ENCODE data around the gene FAM200C. TPM values are rescaled to one million over a fixed set of nuclear protein-coding genes. Genes with fewer than 3 reads are reported as not detected.
"Not testable (repeated sequence)": the region's sequence is repeated elsewhere in the genome, so short reads cannot be mapped to it uniquely, and the experiment has no call there.

FAM200C gene
- 4.9 and 5.2 TPM in 2 replicates for total RNA-seq (2014; rRNA removed; shearing (Covaris generic))

GRCh38 chr5:160399402-160400353, at the start of gene FAM200C:
Gene FAM200C, minus strand, starts transcription at chr5:160400054. Its CDS starts 4,564 bp downstream, at chr5:160395490.
- peak; percentile 94 for DNase-seq (ENCODE audit: low spot score)
- in situ Hi-C loops (cut with HindIII; ENCODE audit: low sequenced_read_pairs) = no loop called here

DNA sequence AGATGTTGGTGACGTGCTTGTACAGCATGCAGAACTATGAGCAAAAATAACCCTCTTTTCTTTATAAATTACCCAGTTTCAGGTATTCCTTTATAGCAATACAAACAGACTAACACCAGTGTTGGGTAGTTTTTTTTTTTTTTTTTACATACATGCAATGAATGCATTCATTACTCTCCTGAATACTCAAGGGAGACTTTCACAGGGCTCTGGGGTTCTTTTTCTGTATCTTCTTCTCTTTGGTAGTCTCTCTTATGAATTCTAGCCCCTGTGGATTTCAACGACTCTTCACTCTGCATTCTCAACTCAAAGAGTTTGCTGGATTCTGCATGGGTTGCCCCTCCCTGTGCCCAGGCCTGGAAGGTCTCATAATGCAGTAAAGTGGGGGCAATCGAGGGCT, 49.6 kb upstream of the FAM200C start:
- in situ Hi-C loops (cut with HindIII; ENCODE audit: low sequenced_read_pairs) = no loop called here
- DNase-seq (ENCODE audit: low spot score) = no peak

DNA sequence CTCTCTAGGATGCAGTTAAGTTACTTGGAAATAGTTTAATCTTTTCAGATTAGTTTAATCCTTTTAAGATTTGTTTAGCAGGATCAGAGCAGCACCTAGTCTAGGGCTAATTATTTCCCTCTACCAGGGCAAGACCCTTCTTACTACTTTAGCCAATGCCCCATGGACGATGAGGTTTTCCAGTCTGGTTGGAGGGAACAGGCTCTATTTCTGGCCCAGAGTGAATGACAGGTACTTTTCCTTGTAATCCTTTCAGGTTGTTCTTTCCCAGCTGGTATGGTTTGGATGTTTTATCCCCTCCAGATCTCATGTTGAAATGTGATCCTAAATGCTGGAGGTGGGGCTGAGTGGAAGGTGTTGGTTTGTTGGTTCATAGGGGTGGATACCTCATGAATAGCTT, 49.0 kb upstream of the FAM200C start:
- in situ Hi-C loops (cut with HindIII; ENCODE audit: low sequenced_read_pairs) = no loop called here
- no peak for DNase-seq (ENCODE audit: low spot score)

DNA sequence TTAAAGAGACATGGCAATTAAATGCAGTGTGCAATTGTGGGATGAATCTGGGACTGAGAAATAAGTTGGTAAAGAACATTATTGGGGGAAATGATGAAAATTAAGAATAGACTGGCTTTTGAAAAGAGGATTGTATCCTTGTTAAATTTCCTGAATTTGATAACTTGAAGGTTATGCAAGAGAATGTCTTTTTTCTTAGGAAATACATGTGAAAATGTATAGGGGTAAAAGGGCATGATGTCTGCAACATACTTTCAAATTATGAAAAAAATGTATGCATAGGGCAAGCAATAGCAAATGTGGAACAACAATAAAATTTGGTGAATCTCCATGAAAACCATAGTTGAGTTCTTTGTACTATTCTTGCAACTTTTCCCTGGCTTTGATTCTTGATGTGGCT, 45.9 kb upstream of the FAM200C start:
- DNase-seq (ENCODE audit: low spot score) = no peak
- in situ Hi-C loops (cut with HindIII; ENCODE audit: low sequenced_read_pairs) = no loop called here

DNA sequence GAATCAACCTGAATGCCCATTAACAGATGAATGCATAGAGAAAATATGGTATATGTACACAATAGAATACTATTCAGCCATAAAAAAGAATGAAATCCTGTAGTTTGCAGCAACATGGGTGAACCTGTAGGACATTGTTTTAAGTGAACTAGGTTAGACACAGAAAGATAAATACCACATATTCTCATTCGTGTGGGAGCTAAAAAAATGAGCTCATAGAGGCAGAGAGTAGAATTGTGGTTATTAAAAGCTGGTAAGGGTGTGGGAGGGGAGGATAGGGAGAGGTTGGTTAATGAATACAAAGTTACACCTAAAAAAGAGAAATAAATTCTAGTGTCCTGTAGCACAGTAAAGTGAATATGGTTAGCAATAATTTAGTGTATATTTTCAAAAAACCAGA, 45.3 kb upstream of the FAM200C start:
- no peak for DNase-seq (ENCODE audit: low spot score)
- in situ Hi-C loops (cut with HindIII; ENCODE audit: low sequenced_read_pairs) = no loop called here

GRCh38 chr5:160444407-160444806, 44.6 kb upstream of the FAM200C start:
- in situ Hi-C loops (cut with HindIII; ENCODE audit: low sequenced_read_pairs) = no loop called here

DNA sequence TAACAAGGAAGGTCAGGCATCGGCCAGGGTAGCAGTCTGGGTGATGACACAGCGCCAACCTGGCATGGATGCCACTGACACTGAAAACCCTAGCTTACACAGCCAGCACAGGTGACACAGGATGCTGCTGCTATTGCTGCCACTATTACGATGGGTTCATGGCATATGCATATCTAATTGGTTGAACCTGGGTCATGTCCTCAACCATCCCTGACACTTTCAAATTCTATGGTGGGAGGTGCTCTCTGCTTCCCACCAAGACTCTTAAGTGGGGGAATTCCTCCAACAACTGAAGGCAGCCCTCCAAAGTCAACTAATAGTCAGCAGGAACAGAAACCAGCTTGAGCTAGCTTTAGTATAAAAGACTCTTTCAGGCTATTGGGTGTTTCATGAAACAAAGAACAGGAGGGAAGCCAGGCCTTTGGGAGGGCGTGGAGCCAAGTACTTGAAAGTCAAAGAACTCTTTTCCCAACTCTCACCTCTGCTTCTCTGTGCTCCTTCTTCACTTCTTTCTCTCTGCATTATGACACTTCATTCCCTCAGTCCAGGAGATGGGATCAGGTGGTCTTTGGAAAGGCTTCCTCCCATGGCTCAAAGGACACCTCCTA, 43.1 kb upstream of the FAM200C start:
- in situ Hi-C loops (cut with HindIII; ENCODE audit: low sequenced_read_pairs) = no loop called here
- no peak for DNase-seq (ENCODE audit: low spot score)

More at GRCh38 chr5:160444407-160444806, 44.6 kb upstream of the FAM200C start:
- no peak for DNase-seq (ENCODE audit: low spot score)

- in situ Hi-C loops (cut with HindIII; ENCODE audit: low sequenced_read_pairs) = no loop called here
- no peak for DNase-seq (ENCODE audit: low spot score)
Observed at GRCh38 chr5:160441311-160441781, 41.5 kb upstream of the FAM200C start.

- peak; percentile 83 for DNase-seq (ENCODE audit: low spot score)
- in situ Hi-C loops (cut with HindIII; ENCODE audit: low sequenced_read_pairs) = no loop called here
Observed at GRCh38 chr5:160439205-160439600, 39.3 kb upstream of the FAM200C start.

DNA sequence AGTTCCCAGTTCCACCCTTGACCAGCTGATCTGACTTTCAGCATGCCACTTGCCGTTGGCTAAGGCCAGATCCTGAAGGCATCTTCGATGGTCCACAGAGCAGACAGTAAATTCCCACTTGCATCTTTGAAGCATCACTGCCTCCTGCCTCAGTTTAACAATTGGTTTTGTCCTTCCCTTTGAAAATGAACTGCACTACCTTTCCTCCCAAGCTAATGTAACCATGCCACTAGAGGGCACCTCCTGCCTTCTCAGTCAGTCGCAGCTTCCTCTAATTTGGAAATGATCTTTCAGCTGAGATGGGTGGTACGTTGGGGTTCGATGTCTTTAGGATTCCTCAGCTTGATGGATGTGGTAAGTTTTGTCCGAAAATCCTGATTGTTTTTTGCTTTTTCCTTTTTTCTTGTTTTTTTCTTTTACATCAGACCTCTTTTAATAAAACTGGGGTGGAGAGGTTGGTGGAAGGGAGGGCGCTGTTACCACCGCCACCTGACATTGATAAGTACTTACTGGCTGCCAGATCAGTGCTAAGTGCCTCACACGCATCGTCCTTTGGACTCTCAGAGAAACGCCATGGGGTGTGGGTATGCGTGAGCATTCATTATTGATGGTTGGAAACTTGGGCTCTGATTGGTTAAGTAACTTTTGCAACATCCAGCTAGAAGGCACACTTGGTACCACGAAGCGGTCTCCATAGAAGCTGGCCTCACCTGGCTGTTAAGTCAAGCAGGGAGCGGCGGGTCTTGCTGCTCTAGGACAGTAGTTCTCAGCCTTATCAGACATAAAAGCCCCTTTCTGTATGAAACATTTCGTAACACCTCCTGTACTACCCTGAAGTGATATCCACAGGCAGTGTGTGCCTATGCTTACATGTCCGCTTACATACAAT, 38.7 kb upstream of the FAM200C start:
- in situ Hi-C loops (cut with HindIII; ENCODE audit: low sequenced_read_pairs) = no loop called here
- DNase-seq (ENCODE audit: low spot score) = peak; percentile 86

DNA sequence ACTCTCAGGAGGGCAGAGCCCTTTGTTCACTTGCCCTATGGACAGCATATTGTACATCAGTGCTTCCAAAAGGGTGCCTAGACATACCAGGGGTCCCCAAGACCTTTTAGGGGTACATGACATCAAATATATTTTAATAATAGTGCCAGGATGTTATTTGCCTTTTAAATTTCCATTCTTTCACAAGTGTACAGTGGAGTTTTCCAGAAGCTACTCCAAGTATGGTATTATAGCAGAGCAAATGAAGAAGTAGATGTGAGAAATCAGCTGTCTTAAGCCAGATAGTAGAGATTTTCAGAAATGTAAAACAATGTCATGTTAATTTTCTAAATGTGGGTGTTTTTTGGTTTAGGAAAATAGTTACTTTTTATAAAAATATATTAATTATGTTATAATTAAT, 37.4 kb upstream of the FAM200C start:
- no peak for DNase-seq (ENCODE audit: low spot score)
- in situ Hi-C loops (cut with HindIII; ENCODE audit: low sequenced_read_pairs) = no loop called here

DNA sequence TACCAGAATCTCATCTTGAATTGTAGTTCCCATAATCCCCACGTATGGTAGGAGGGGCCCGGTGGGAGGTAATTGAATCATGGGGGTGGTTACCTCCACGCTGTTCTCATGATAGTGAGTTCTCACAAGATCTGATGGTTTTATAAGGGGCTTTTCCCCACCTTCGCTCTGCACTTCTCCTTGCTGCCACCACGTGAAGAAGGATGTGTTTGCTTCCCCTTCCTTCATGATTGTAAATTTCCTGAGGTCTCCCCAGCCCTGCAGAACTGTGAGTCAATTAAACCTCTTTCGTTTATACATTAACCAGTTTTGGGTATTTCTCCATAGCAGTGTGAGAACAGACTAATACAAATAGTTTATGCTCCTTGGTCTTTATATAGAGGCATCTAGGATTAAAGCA, 36.8 kb upstream of the FAM200C start:
- DNase-seq (ENCODE audit: low spot score); in situ Hi-C loops (cut with HindIII; ENCODE audit: low sequenced_read_pairs): not testable (repeated sequence)

DNA sequence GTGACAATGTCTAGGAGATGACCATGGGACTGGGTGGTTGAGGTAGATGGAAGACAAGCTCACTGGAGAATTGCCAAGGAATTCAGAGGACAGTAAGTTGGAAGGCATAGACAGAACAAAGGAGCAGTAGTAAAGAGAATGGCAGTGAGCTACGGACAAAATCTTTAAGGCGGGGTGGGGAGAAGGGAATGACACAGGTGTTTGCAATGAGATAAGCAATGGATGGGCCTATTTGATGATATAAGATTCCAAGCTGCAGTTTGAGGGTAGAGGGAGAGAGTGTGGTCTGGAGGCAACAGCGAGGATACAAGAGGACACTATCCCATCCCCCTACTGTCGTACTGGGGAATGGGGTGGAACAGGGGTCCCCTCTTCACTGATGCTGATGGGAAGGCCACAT, 36.2 kb upstream of the FAM200C start:
- no peak for DNase-seq (ENCODE audit: low spot score)
- in situ Hi-C loops (cut with HindIII; ENCODE audit: low sequenced_read_pairs) = no loop called here

DNA sequence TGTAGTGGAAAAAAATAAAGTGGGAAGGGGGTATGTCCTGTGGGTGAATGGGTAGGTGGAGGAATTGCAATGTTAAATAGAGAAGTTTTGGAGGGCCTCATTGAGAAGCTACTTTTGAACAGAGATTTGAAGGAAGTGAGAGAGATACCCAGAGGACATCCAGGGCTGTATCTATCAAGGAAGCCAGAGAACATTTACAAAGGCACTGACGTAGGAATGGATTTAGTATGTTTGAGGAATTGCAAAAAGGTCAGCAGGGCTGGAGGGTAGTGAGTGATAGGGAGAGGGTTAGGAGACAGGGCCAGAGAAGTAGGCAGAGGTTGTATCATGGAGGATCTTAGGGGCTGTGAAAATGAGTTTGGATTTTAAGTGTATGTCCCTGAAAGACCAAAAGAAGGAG, 35.7 kb upstream of the FAM200C start:
- no peak for DNase-seq (ENCODE audit: low spot score)
- in situ Hi-C loops (cut with HindIII; ENCODE audit: low sequenced_read_pairs) = no loop called here

DNA sequence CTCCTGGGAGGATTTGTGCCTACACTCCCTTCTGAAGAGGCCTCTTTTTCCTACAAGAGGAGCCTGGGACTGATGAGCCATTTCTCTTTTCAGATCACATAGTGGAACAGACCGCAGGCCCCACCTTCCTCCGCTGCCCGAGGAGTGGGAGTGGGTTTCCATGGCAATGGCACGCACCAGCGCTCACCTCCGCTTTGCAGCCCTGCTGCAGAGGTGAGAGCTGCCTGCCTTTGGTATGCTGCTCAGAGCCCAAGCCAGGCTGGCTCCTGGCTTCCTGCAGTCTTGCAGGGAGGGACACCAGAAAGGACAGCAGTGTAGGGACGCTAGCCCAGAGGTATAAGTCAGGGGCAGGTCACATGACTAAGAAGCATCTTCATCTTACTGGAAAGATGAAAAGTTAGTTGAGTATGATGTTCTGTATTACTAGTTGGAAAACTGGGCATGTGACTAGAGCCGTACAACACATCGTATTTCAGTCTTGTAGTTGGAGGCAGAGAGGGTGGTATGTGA, 34.2 kb upstream of the FAM200C start:
- in situ Hi-C loops (cut with HindIII; ENCODE audit: low sequenced_read_pairs) = no loop called here
- DNase-seq (ENCODE audit: low spot score) = no peak

GRCh38 chr5:160432787-160433186, 32.9 kb upstream of the FAM200C start:
- no peak for DNase-seq (ENCODE audit: low spot score)
- in situ Hi-C loops (cut with HindIII; ENCODE audit: low sequenced_read_pairs) = no loop called here

GRCh38 chr5:160432196-160432595, 32.3 kb upstream of the FAM200C start:
- no peak for DNase-seq (ENCODE audit: low spot score)
- in situ Hi-C loops (cut with HindIII; ENCODE audit: low sequenced_read_pairs) = no loop called here

- DNase-seq (ENCODE audit: low spot score) = no peak
- in situ Hi-C loops (cut with HindIII; ENCODE audit: low sequenced_read_pairs) = no loop called here
Observed at GRCh38 chr5:160427607-160428006, 27.8 kb upstream of the FAM200C start.

DNA sequence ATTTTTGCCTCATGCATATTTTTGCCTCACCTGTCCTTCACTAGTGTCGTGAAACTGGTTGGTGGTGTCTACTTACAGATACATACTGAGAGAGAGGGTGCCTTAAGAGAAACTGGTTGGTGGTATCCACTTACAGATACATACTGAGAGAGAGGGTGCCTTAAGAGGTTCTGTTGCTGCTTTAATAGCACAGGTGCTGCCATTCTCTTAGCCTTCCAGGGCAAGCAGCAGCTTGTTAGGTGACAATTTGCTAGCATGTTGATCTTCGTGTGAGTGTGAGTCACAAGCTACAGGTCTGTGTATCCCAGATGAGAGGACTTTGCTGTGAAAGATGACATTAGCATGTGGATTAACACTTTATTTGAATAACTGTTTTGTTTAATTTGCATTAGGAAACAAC, 23.2 kb upstream of the FAM200C start:
- in situ Hi-C loops (cut with HindIII; ENCODE audit: low sequenced_read_pairs) = no loop called here

More for the DNA sequence above, 23.2 kb upstream of the FAM200C start:
- DNase-seq (ENCODE audit: low spot score) = peak; percentile 30
